NCI-H2227 treated with DMSO at 0.1 percent for 48 hours (cell line): ENCODE results near the gene GPLD1.

Experiments
- DNase-seq: peaks from one replicate; lab custom pipeline; 2025; lab: John Stamatoyannopoulos, UW

The GPLD1 gene

DNA sequence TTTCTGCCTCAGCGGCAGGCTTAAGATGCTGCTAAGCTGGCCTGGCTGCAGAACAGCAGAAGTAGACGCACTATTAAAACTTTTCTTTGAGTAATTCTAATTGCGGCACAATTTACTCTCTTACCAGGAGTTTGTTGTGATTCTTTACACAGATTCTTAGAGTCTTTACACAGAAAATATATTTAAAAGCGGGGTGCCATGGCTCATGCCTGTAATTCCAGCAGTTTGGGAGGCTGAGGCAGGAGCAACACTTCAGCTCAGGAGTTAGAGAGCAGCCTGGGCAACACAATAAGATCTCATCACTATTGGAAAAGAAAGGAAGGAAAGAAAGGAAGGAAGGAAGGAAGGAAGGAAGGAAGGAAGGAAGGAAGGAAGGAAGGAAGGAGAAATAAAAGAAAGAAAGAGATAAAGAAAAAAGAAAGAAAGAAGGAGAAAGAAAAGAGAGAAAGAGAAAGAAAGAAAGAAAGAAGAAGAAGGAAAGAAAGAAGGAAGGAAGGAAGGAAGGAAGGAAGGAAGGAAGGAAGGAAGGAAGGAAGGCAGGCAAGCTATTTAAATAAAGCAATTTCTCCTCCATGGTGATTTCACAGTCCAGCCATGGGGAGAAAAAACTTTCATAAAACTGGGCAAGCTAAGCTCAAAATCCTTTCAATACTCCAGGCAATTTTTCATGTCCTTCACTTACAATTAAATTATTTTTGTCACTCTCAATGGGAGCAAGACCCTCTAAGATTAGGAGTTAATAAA lies 107.7 kb downstream of the GPLD1 start:
- DNase-seq, result no peak

DNA sequence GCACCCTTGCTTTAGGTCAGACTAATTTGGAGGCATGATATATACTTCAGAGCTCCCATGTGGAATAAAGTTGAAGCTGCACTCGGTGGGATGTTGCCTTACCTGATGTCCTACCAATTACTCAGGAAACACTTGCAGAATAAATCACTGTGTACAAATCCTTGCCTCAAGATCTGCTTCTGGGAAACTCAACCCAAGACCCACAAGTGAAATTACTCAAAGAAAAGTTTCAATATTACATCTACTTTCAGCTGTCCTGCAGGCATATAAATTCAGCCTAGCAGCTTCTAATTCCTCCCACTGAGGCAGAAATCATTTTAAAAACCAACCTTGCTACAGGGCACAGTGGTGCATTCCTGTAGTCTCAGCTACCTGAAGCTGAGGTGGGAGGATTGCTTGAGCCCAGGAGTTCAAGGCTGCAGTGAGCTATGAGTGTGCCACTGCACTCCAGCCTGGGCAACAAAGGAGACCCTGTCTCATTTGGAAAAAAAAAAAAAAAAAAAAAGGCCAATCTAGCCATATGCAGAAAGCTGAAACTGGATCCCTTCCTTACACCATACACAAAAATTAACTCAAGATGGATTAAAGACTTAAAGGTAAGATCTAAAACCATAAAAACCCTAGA lies 110.8 kb downstream of the GPLD1 start:
- no peak for DNase-seq
